Gastrocnemius medialis (tissue), 4 donors: ENCODE data around the gene RBFOX2. TPM values are rescaled to one million over a fixed set of nuclear protein-coding genes. Genes with fewer than 3 reads are reported as not detected.

Source experiments
- ATAC-seq, 2 donors: fragments of 150-250 bp; one replicate each; pipeline ENCODE4 v1.9.1; 2016
- DNase-seq, 2 donors: peaks; one replicate each; pipeline ENCODE4 v3.0.0-alpha.2; 2019
- H3K27ac ChIP-seq, 4 donors: fragments of 200-600 bp; sonication (generic); 1 replicate in 1 of 4; 2 replicates in 3 of 4; pipeline ENCODE4 v1.5.1; 2016 to 2018; ENCODE audit warnings: mild to moderate bottlenecking in 2 of 4, moderate library complexity in 1 of 4
- H3K27me3 ChIP-seq, 3 donors: fragments of 200-600 bp; sonication (generic) in 2 of 3; 1 replicate in 1 of 3; 2 replicates in 2 of 3; pipeline versions ENCODE4 v1.5.1 to v1.6.0; 2016 to 2019; ENCODE audit warnings: mild to moderate bottlenecking in 1 of 3, moderate library complexity in 1 of 3
- H3K36me3 ChIP-seq, 2 donors: fragments of 200-600 bp; sonication (generic) in 1 of 2; one replicate each; pipeline ENCODE4 v1.5.1; 2017 to 2018
- H3K4me1 ChIP-seq, 2 donors: fragments of 200-600 bp; sonication (generic) in 1 of 2; one replicate each; pipeline ENCODE4 v1.5.1; 2016 to 2017; ENCODE audit warnings: mild to moderate bottlenecking in 2 of 2
- H3K4me3 ChIP-seq, 4 donors: fragments of 200-600 bp; sonication (generic) in 3 of 4; 1 replicate in 1 of 4; 2 replicates in 3 of 4; pipeline ENCODE4 v1.5.1; 2016 to 2019; ENCODE audit warnings: mild to moderate bottlenecking in 2 of 4
- H3K9me3 ChIP-seq, 3 donors: fragments of 200-600 bp; sonication (generic) in 2 of 3; 1 replicate in 1 of 3; 2 replicates in 2 of 3; pipeline ENCODE4 v1.5.1; 2016 to 2019
- CTCF ChIP-seq, 5 experiments: fragments of 450-650 bp in 3 of 5; fragments of 200-600 bp in 2 of 5; sonication (generic) in 2 of 5; IDR thresholded peaks in 4 of 5; conservative IDR thresholded peaks in 1 of 5; 1 replicate in 4 of 5; 2 replicates in 1 of 5; pipeline ENCODE4 v1.5.1; 2016 to 2019; ENCODE audit warnings: antibody characterized with exemption in 5 of 5, mild to moderate bottlenecking in 3 of 5, moderate library complexity in 3 of 5
- POLR2A ChIP-seq, 2 donors: fragments of 450-650 bp; IDR thresholded peaks; one replicate each; pipeline ENCODE4 v1.6.1; 2017; ENCODE audit warnings: antibody characterized with exemption in 2 of 2, mild to moderate bottlenecking in 2 of 2, moderate library complexity in 2 of 2
- in situ Hi-C, 4 donors: fragments of 200-750 bp; cut with MboI; loops; one replicate each; pipeline versions ENCODE4 v1.15.0 to v1.8.0; 2017; ENCODE audit warnings: low sequenced_read_pairs in 4 of 4
- intact Hi-C: fragments of 100-400 bp; cut with DNase I; formaldehyde crosslinking; loops from one replicate; pipeline ENCODE4 v1.15.1; 2023; ENCODE audit warnings: low total_unique reads
- total RNA-seq, 4 donors: library from RNA; depleted of rRNA; stranded (reverse); fragments of >200 nt; gene quantifications; one replicate each; pipeline versions ENCODE4 v1.1.0 to v1.2.3, GENCODE V29; 2016

RBFOX2 gene
- total RNA-seq, 4 donors from 2014 or later, result 26.0 to 32.1 (median 28.6) TPM

- in situ Hi-C loops, result loop anchor here in 2 of 4 donors (25.0 kb wide), 1 partner anchor 154 kb away; no protein-coding TSS in a partner anchor
- DNase-seq (no peak), ATAC-seq (no peak)
- Histone ChIP-seq H3K36me3 (peaks cover 0 to 31% of the 10 kb centered on the region in 2 donors), H3K27ac (no peak overlapping the region), H3K27me3 (no peaks in the 10 kb centered on the region), H3K4me3 (no peak overlapping the region), H3K4me1 (no peaks in the 10 kb centered on the region), H3K9me3 (no peaks in the 10 kb centered on the region)
- intact Hi-C loops, result no loop called here
- TF ChIP-seq CTCF (IDR thresholded peaks at IDR 0.05 in 4 of 5, conservative IDR thresholded peaks at IDR 0.05 in 1 of 5) (no peak), POLR2A (IDR thresholded peaks at IDR 0.05) (no peak)
These were observed 270.2 kb downstream of the RBFOX2 start for GRCh38 chr22:35758394-35758793.

GRCh38 chr22:35756722-35757121 lies 271.9 kb downstream of the RBFOX2 start:
- peaks cover 0 to 31% of the 10 kb centered on the region in 2 donors for H3K36me3 ChIP-seq
- no peaks in the 10 kb centered on the region for H3K9me3 ChIP-seq
- no peak for DNase-seq
- intact Hi-C loops (no loop called here), in situ Hi-C loops (loop anchor here in 2 of 4 donors (25.0 kb wide), 1 partner anchor 156 kb away; no protein-coding TSS in a partner anchor)
- peaks cover 11 to 12% of the 10 kb centered on the region in 2 donors for H3K4me1 ChIP-seq
- H3K27ac ChIP-seq, result no peak overlapping the region
- no peaks in the 10 kb centered on the region for H3K27me3 ChIP-seq
- ATAC-seq, result no peak
- no peak overlapping the region for H3K4me3 ChIP-seq
- no peak for TF ChIP-seq POLR2A (IDR thresholded peaks at IDR 0.05)

GRCh38 chr22:35754761-35755160 lies 273.9 kb downstream of the RBFOX2 start:
- intact Hi-C loops, result no loop called here
- in situ Hi-C loops, result loop anchor here in 2 of 4 donors (25.0 kb wide), 1 partner anchor 158 kb away; no protein-coding TSS in a partner anchor
- DNase-seq (no peak), ATAC-seq (no peak)
- Histone ChIP-seq H3K4me3 (no peak overlapping the region), H3K27me3 (no peaks in the 10 kb centered on the region), H3K9me3 (no peaks in the 10 kb centered on the region), H3K27ac (peak overlapping the region in 1 of 4 donors; percentile 10), H3K36me3 (peaks cover 0 to 31% of the 10 kb centered on the region in 2 donors), H3K4me1 (peaks cover 11 to 12% of the 10 kb centered on the region in 2 donors)
- no peak for TF ChIP-seq POLR2A (IDR thresholded peaks at IDR 0.05)
- no peak for TF ChIP-seq CTCF (IDR thresholded peaks at IDR 0.05 in 4 of 5, conservative IDR thresholded peaks at IDR 0.05 in 1 of 5)

GRCh38 chr22:35752863-35753189 lies 275.8 kb downstream of the RBFOX2 start:
- ATAC-seq (peak in 1 of 2 donors; percentile 57), DNase-seq (no peak)
- Histone ChIP-seq H3K9me3 (no peaks in the 10 kb centered on the region), H3K27ac (peak overlapping the region; percentile 47 to 71 (median 64)), H3K36me3 (peaks cover 0 to 13% of the 10 kb centered on the region in 2 donors), H3K4me3 (no peak overlapping the region), H3K27me3 (no peaks in the 10 kb centered on the region), H3K4me1 (peaks cover 12 to 17% of the 10 kb centered on the region in 2 donors)
- intact Hi-C loops (no loop called here), in situ Hi-C loops (loop anchor here in 2 of 4 donors (25.0 kb wide), 1 partner anchor 159 kb away; no protein-coding TSS in a partner anchor)
- TF ChIP-seq POLR2A (IDR thresholded peaks at IDR 0.05), result no peak
- TF ChIP-seq CTCF (IDR thresholded peaks at IDR 0.05 in 4 of 5, conservative IDR thresholded peaks at IDR 0.05 in 1 of 5), result no peak

GRCh38 chr22:35752006-35752862 lies 276.4 kb downstream of the RBFOX2 start:
- DNase-seq (no peak), ATAC-seq (peak; percentile 42 to 51)
- H3K27me3 ChIP-seq, result no peaks in the 10 kb centered on the region
- peaks cover 18 to 23% of the 10 kb centered on the region in 2 donors for H3K4me1 ChIP-seq
- TF ChIP-seq CTCF (IDR thresholded peaks at IDR 0.05 in 4 of 5, conservative IDR thresholded peaks at IDR 0.05 in 1 of 5), result no peak
- TF ChIP-seq POLR2A (IDR thresholded peaks at IDR 0.05), result no peak
- H3K9me3 ChIP-seq, result no peaks in the 10 kb centered on the region
- in situ Hi-C loops (loop anchor here in 2 of 4 donors (25.0 kb wide), 1 partner anchor 160 kb away; no protein-coding TSS in a partner anchor), intact Hi-C loops (no loop called here)
- peaks cover 0 to 7% of the 10 kb centered on the region in 2 donors for H3K36me3 ChIP-seq
- peak overlapping the region; percentile 47 to 71 (median 64) for H3K27ac ChIP-seq
- H3K4me3 ChIP-seq, result no peak overlapping the region
